Common myeloid progenitor, CD34-positive (primary cell): ENCODE results near the gene LARP1.

Source experiments
- CTCF ChIA-PET: fragments of 350-600 bp; sonication (Branson Sonifier 250); formaldehyde crosslinking; loops from one replicate; lab custom pipeline; 2021; ENCODE audit warnings: antibody characterized with exemption; lab: Charles Lee
- POLR2A ChIA-PET: fragments of 350-600 bp; sonication (Branson Sonifier 250); formaldehyde crosslinking; loops from one replicate; lab custom pipeline; 2021; ENCODE audit warnings: antibody characterized with exemption; lab: Charles Lee
- DNase-seq, 3 donors: peaks; one replicate each; pipeline versions ENCODE4 v3.0.0 to v3.0.0-alpha.2; 2013
- H3K27ac ChIP-seq, 2 experiments: 1 replicate in 1 of 2; 2 replicates in 1 of 2; pipeline ENCODE4 v1.7.0; 2013; ENCODE audit warnings: inconsistent platforms in 2 of 2, low read length in 2 of 2, mild to moderate bottlenecking in 2 of 2, low read depth in 1 of 2, moderate library complexity in 1 of 2; ENCODE audit not compliant: severe bottlenecking in 2 of 2, insufficient read depth in 1 of 2, poor library complexity in 1 of 2
- H3K27me3 ChIP-seq, 5 experiments: replicated peaks in 2 of 5; 1 replicate in 3 of 5; 2 replicates in 2 of 5; pipeline versions ENCODE4 v1.6.1 to v1.7.0; 2013; ENCODE audit warnings: low read length in 4 of 5, mild to moderate bottlenecking in 2 of 5, moderate library complexity in 2 of 5, inconsistent platforms in 1 of 5; ENCODE audit not compliant: insufficient read depth in 5 of 5, control insufficient read depth in 4 of 5
- H3K36me3 ChIP-seq, 4 experiments: 1 replicate in 2 of 4; 2 replicates in 2 of 4; pipeline versions ENCODE4 v1.6.1 to v1.7.0; 2013; ENCODE audit warnings: low read length in 3 of 4, control low read depth in 1 of 4, mild to moderate bottlenecking in 1 of 4; ENCODE audit not compliant: control insufficient read depth in 4 of 4, insufficient read depth in 4 of 4
- H3K4me1 ChIP-seq, 4 experiments: 1 replicate in 3 of 4; 2 replicates in 1 of 4; pipeline versions ENCODE4 v1.6.1 to v1.7.1; 2013; ENCODE audit warnings: low read length in 3 of 4, mild to moderate bottlenecking in 3 of 4, control low read depth in 1 of 4, inconsistent platforms in 1 of 4, moderate library complexity in 1 of 4; ENCODE audit not compliant: control insufficient read depth in 4 of 4, insufficient read depth in 4 of 4; ENCODE audit errors: control extremely low read depth in 1 of 4
- H3K4me3 ChIP-seq, 7 experiments: 1 replicate in 4 of 7; 2 replicates in 3 of 7; pipeline versions ENCODE4 v1.5.1 to v1.7.0; 2013; ENCODE audit warnings: mild to moderate bottlenecking in 7 of 7, low read length in 6 of 7, moderate library complexity in 6 of 7, inconsistent platforms in 2 of 7, low read depth in 2 of 7, control low read depth in 1 of 7; ENCODE audit not compliant: insufficient read depth in 4 of 7, control insufficient read depth in 1 of 7; ENCODE audit errors: extremely low read depth in 1 of 7
- H3K9me3 ChIP-seq, 5 experiments: 1 replicate in 4 of 5; 2 replicates in 1 of 5; pipeline versions ENCODE4 v1.6.1 to v1.7.1; 2013; ENCODE audit warnings: low read length in 4 of 5, mild to moderate bottlenecking in 2 of 5, inconsistent platforms in 1 of 5, low read depth in 1 of 5, moderate library complexity in 1 of 5; ENCODE audit not compliant: control insufficient read depth in 4 of 5, insufficient read depth in 2 of 5; ENCODE audit errors: control extremely low read depth in 1 of 5
- WGBS: methylation state at CpG from one replicate; pipeline ENCODE4 v1.1.5; 2013; ENCODE audit not compliant: insufficient coverage; 5-methylcytosine and 5-hydroxymethylcytosine counted together

Gene LARP1

DNA sequence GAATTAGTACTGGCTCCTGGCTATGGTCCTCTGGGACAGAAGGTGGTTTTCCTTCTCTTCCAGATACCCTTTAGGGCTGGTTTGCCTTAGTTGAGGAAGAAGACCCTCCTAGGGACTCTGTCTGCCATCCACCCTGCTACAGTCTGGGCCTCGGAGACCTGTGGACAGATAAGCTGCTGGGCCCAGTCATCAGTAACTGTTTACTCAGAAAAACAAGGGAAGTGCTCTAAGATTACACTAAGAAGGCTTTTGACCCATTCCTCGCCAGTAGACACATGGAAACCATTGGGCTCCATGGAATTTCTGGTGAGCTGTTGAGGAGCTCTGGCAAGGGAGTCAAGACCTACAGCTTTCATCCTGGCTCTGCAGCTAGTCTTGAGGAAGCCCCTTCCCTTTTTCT is 31.2 kb downstream of the LARP1 start:
- ChIA-PET CTCF (no interaction called here), POLR2A (no interaction called here)
- no peak overlapping the region for H3K4me3 ChIP-seq
- peaks cover 2 to 29% (median 13%) of the 10 kb centered on the region in 4 experiments for H3K36me3 ChIP-seq
- 84% methylated on average over 2 of the region's 2 CpGs for WGBS
- no peaks in the 10 kb centered on the region for H3K9me3 ChIP-seq
- no peaks in the 10 kb centered on the region for H3K27me3 ChIP-seq
- H3K27ac ChIP-seq = peak overlapping the region in 1 of 2 experiments; percentile 60
- H3K4me1 ChIP-seq = peaks cover 16 to 69% (median 59%) of the 10 kb centered on the region in 4 experiments
- no peak for DNase-seq

DNA sequence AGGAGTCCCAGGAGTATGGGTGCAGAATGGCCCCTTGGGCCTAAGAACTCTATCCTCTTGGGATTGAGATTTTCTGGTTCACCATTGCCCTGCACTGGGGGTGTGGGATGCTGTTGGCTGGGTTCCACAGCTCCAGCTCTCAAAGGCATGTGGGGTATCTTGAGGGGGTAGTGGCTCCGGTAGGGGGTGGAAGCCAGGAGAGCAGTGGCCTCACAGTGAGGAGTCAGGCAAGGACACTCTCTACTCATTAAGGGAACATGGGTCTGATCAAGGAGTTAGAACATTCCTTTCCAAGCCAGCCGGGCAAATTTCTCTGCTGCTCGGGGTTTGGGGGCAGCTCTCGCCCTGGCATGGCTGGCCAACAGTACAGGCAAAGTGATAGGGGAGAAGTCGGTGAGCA is 33.0 kb downstream of the LARP1 start:
- WGBS = 0% methylated on average over 1 of the region's 5 CpGs
- no peak for DNase-seq
- POLR2A ChIA-PET = interaction anchor here (0.6 kb wide), 2 partner anchors 21 to 25 kb away, joined by 3 to 5 read pairs; no protein-coding TSS in a partner anchor
- no peaks in the 10 kb centered on the region for H3K27me3 ChIP-seq
- peaks cover 16 to 53% (median 45%) of the 10 kb centered on the region in 4 experiments for H3K4me1 ChIP-seq
- peaks cover 11 to 38% (median 26%) of the 10 kb centered on the region in 4 experiments for H3K36me3 ChIP-seq
- no peaks in the 10 kb centered on the region for H3K9me3 ChIP-seq
- CTCF ChIA-PET = interaction anchor here (0.9 to 2.0 kb wide), 4 partner anchors 8 to 138 kb away, joined by 3 to 12 read pairs (median 3); no protein-coding TSS in a partner anchor
- H3K4me3 ChIP-seq = peak overlapping the region in 4 of 7 experiments; percentile 26 to 62 (median 40)
- H3K27ac ChIP-seq = peak overlapping the region; percentile 30 to 68

GRCh38 chr5:154791535-154791934 is 36.4 kb downstream of the LARP1 start:
- H3K4me1 ChIP-seq = peaks cover 10 to 23% (median 20%) of the 10 kb centered on the region in 4 experiments
- H3K27me3 ChIP-seq = no peaks in the 10 kb centered on the region
- DNase-seq = no peak
- 97% methylated on average over 3 of the region's 3 CpGs for WGBS
- ChIA-PET CTCF (interaction anchor here (0.6 to 1.5 kb wide), 2 partner anchors 13 to 216 kb away, joined by 3 read pairs; no protein-coding TSS in a partner anchor), POLR2A (no interaction called here)
- peaks cover 27 to 63% (median 51%) of the 10 kb centered on the region in 4 experiments for H3K36me3 ChIP-seq
- no peak overlapping the region for H3K27ac ChIP-seq
- no peaks in the 10 kb centered on the region for H3K9me3 ChIP-seq
- no peak overlapping the region for H3K4me3 ChIP-seq

DNA sequence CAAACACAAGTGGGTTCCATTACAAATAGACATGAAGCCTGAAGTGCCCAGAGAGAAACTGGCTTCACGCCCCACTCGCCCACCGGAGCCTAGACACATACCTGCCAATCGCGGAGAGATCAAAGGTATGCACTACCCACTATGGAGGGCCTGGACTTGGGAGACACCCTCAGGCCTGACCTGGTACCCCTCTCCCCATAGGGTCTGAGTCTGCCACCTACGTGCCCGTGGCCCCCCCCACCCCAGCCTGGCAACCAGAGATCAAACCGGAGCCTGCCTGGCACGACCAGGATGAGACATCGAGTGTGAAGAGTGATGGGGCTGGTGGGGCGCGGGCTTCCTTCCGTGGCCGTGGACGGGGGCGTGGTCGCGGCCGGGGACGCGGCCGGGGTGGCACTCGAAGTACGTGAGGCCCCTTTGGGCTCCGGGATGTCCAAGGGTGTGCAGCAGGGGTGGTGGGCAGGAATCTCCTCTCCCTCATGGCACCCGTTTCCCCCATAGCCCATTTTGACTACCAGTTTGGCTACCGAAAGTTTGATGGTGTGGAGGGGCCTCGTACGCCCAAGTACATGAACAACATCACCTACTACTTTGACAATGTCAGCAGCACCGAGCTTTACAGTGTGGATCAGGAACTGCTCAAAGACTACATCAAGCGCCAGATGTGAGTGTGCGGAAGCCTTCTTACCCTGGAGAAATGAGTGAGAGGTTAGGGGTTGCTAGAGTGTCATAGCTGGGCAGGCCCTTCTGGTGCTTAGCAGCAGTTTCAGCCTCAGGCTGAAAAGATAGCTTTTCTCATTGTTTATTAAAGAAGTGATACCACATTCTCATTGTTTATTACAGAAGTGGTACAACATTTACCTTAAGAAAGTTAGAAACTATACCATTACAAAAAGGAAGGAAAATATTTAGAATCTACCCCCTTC is 38.7 kb downstream of the LARP1 start:
- no peaks in the 10 kb centered on the region for H3K4me1 ChIP-seq
- ChIA-PET POLR2A (no interaction called here), CTCF (interaction anchor here (1.4 kb wide), 1 partner anchor 17 kb away, joined by 3 read pairs; no protein-coding TSS in a partner anchor)
- 98% methylated on average over 17 of the region's 32 CpGs for WGBS
- H3K27me3 ChIP-seq = no peaks in the 10 kb centered on the region
- DNase-seq = no peak
- no peaks in the 10 kb centered on the region for H3K9me3 ChIP-seq
- no peak overlapping the region for H3K4me3 ChIP-seq
- H3K36me3 ChIP-seq = peaks cover 36 to 80% (median 60%) of the 10 kb centered on the region in 4 experiments
- H3K27ac ChIP-seq = no peak overlapping the region

GRCh38 chr5:154794525-154795234 is 39.5 kb downstream of the LARP1 start:
- Histone ChIP-seq H3K27ac (no peak overlapping the region), H3K4me1 (no peaks in the 10 kb centered on the region), H3K36me3 (peaks cover 36 to 87% (median 67%) of the 10 kb centered on the region in 4 experiments), H3K27me3 (no peaks in the 10 kb centered on the region), H3K4me3 (no peak overlapping the region), H3K9me3 (no peaks in the 10 kb centered on the region)
- ChIA-PET POLR2A (no interaction called here), CTCF (interaction anchor here (1.0 to 1.4 kb wide), 2 partner anchors 17 to 140 kb away, joined by 3 read pairs; no protein-coding TSS in a partner anchor)
- 97% methylated on average over 5 of the region's 7 CpGs for WGBS
- DNase-seq = no peak

- ChIA-PET CTCF (interaction anchor here (1.0 kb wide), 1 partner anchor 141 kb away, joined by 3 read pairs; no protein-coding TSS in a partner anchor), POLR2A (no interaction called here)
- H3K4me3 ChIP-seq = no peak overlapping the region
- WGBS = 90% methylated on average over 3 of the region's 3 CpGs
- DNase-seq = no peak
- H3K9me3 ChIP-seq = no peaks in the 10 kb centered on the region
- no peak overlapping the region for H3K27ac ChIP-seq
- H3K36me3 ChIP-seq = peaks cover 36 to 87% (median 71%) of the 10 kb centered on the region in 4 experiments
- H3K4me1 ChIP-seq = no peaks in the 10 kb centered on the region
- H3K27me3 ChIP-seq = no peaks in the 10 kb centered on the region
Measured at GRCh38 chr5:154795235-154795596, 40.0 kb downstream of the LARP1 start.
